CD8-positive, alpha-beta memory T cell (primary cell): Measurements from ENCODE around the gene DRC1. TPM values are rescaled to one million over a fixed set of nuclear protein-coding genes. Genes with fewer than 3 reads are reported as not detected.

Experiments used
- CTCF ChIA-PET: fragments of 350-600 bp; sonication (Branson Sonifier 250); formaldehyde crosslinking; loops from one replicate; lab custom pipeline; 2021; ENCODE audit warnings: antibody characterized with exemption; lab: Charles Lee
- POLR2A ChIA-PET: fragments of 350-600 bp; sonication (Branson Sonifier 250); formaldehyde crosslinking; loops from one replicate; lab custom pipeline; 2021; ENCODE audit warnings: antibody characterized with exemption; lab: Charles Lee
- DNase-seq, 5 donors: peaks; one replicate each; pipeline versions ENCODE4 v3.0.0 to v3.0.0-alpha.2; 2020 to 2022; ENCODE audit warnings: mixed read lengths in 1 of 5
- H3K27ac ChIP-seq: one replicate; pipeline ENCODE4 v1.7.0; 2013; ENCODE audit warnings: low read depth, mild to moderate bottlenecking, low read length, moderate library complexity
- H3K27me3 ChIP-seq: 2 replicates; pipeline ENCODE4 v1.7.0; 2013; ENCODE audit warnings: low read length, mild to moderate bottlenecking; ENCODE audit not compliant: insufficient read depth, poor library complexity, severe bottlenecking
- H3K36me3 ChIP-seq: 2 replicates; pipeline ENCODE4 v1.7.0; 2013; ENCODE audit warnings: mild to moderate bottlenecking, low read length, moderate library complexity; ENCODE audit not compliant: insufficient read depth
- H3K4me1 ChIP-seq: 2 replicates; pipeline ENCODE4 v1.7.0; 2013; ENCODE audit warnings: mild to moderate bottlenecking, low read length, moderate library complexity; ENCODE audit not compliant: insufficient read depth
- H3K4me3 ChIP-seq: 2 replicates; pipeline ENCODE4 v1.7.0; 2013; ENCODE audit warnings: mild to moderate bottlenecking, low read length
- H3K9me3 ChIP-seq: 2 replicates; pipeline ENCODE4 v1.7.0; 2013; ENCODE audit warnings: mild to moderate bottlenecking, low read length
- H3K27ac Mint-ChIP-seq, 8 donors: one replicate each; pipeline ENCODE4 v1.8.0; 2020 to 2021; ENCODE audit warnings: mixed read lengths in 8 of 8, mild to moderate bottlenecking in 6 of 8, inconsistent platforms in 3 of 8, moderate library complexity in 3 of 8
- H3K27me3 Mint-ChIP-seq, 2 donors: one replicate each; pipeline ENCODE4 v1.8.0; 2020 to 2021; ENCODE audit warnings: mixed read lengths in 2 of 2, mild to moderate bottlenecking in 1 of 2, moderate library complexity in 1 of 2
- H3K36me3 Mint-ChIP-seq, 3 donors: one replicate each; pipeline ENCODE4 v1.8.0; 2020 to 2021; ENCODE audit warnings: mixed read lengths in 3 of 3, inconsistent platforms in 1 of 3, mild to moderate bottlenecking in 1 of 3
- H3K4me1 Mint-ChIP-seq, 3 donors: one replicate each; pipeline ENCODE4 v1.8.0; 2020 to 2021; ENCODE audit warnings: mixed read lengths in 3 of 3, inconsistent platforms in 1 of 3, mild to moderate bottlenecking in 1 of 3
- H3K4me3 Mint-ChIP-seq, 7 donors: one replicate each; pipeline ENCODE4 v1.8.0; 2020 to 2021; ENCODE audit warnings: mixed read lengths in 7 of 7, mild to moderate bottlenecking in 6 of 7, moderate library complexity in 4 of 7, inconsistent platforms in 2 of 7
- H3K9me3 Mint-ChIP-seq, 5 donors: one replicate each; pipeline ENCODE4 v1.8.0; 2020 to 2022; ENCODE audit warnings: mixed read lengths in 5 of 5, mild to moderate bottlenecking in 3 of 5, moderate library complexity in 2 of 5, inconsistent platforms in 1 of 5
- polyA plus RNA-seq: library from polyadenylated mRNA; unstranded; fragments of 300-500 nt; fragmentation: Illumina TruSeq; gene quantifications from one replicate; pipeline ENCODE4 v1.2.3, GENCODE V29; 2021
- total RNA-seq, 2 experiments: library from RNA; stranded (reverse); gene quantifications; one replicate each; pipeline ENCODE4 v1.2.3, GENCODE V29; 2021

Gene DRC1
- total and polyA plus RNA-seq, 3 experiments from 2014 or later: not detected

- Mint-ChIP-seq H3K4me1 (peaks cover 4 to 11% (median 6%) of the 10 kb centered on the region in 3 donors), H3K27me3 (peaks cover 12 to 26% of the 10 kb centered on the region in 2 donors), H3K9me3 (no peaks in the 10 kb centered on the region), H3K36me3 (peaks cover 0 to 3% (median 3%) of the 10 kb centered on the region in 3 donors), H3K27ac (no peak overlapping the region), H3K4me3 (no peak overlapping the region)
- Histone ChIP-seq H3K4me1 (no peaks in the 10 kb centered on the region), H3K27me3 (peaks cover 3% of the 10 kb centered on the region), H3K27ac (no peak overlapping the region), H3K36me3 (no peaks in the 10 kb centered on the region), H3K4me3 (no peak overlapping the region), H3K9me3 (no peaks in the 10 kb centered on the region)
- CTCF ChIA-PET: no interaction called here
- no peak for DNase-seq
- POLR2A ChIA-PET: no interaction called here
These were observed 997 bp upstream of the DRC1 start for GRCh38 chr2:26400723-26401122.

DNA sequence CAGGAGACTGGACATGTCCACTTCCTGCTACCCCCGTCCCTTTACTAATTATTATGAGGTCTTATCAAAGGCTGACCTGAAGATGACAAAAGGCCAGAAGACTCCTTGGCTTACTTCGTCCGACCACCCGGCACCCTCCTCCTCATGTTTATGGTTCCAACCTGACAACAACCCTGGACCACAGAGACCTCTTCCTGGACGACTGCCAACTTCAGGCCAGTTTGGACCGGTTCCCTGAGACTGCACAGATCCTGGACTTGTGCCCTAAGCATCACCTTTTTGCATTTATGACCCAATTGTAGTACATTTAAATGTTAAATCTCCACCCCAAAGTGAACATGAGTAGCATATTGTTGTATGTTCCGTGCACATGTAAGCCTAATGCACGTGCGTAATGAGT is 5.8 kb downstream of the DRC1 start:
- ChIA-PET POLR2A (no interaction called here), CTCF (no interaction called here)
- H3K9me3 Mint-ChIP-seq: no peaks in the 10 kb centered on the region
- Histone ChIP-seq H3K27me3 (peaks cover 6% of the 10 kb centered on the region), H3K36me3 (no peaks in the 10 kb centered on the region), H3K9me3 (no peaks in the 10 kb centered on the region), H3K4me3 (no peak overlapping the region), H3K4me1 (no peaks in the 10 kb centered on the region), H3K27ac (no peak overlapping the region)
- H3K27me3 Mint-ChIP-seq: peaks cover 22 to 30% of the 10 kb centered on the region in 2 donors
- no peak overlapping the region for H3K4me3 Mint-ChIP-seq
- DNase-seq: no peak
- no peak overlapping the region for H3K27ac Mint-ChIP-seq
- H3K4me1 Mint-ChIP-seq: peaks cover 8 to 10% (median 9%) of the 10 kb centered on the region in 3 donors
- H3K36me3 Mint-ChIP-seq: peaks cover 0 to 6% (median 0%) of the 10 kb centered on the region in 3 donors

GRCh38 chr2:26409785-26410184 is 8.1 kb downstream of the DRC1 start:
- peaks cover 4% of the 10 kb centered on the region for H3K27me3 ChIP-seq
- no peaks in the 10 kb centered on the region for H3K4me1 ChIP-seq
- no peak for DNase-seq
- no peaks in the 10 kb centered on the region for H3K9me3 Mint-ChIP-seq
- peaks cover 8 to 10% (median 9%) of the 10 kb centered on the region in 3 donors for H3K4me1 Mint-ChIP-seq
- H3K4me3 ChIP-seq: no peak overlapping the region
- no peak overlapping the region for H3K4me3 Mint-ChIP-seq
- H3K27ac Mint-ChIP-seq: no peak overlapping the region
- no peaks in the 10 kb centered on the region for H3K36me3 ChIP-seq
- H3K27me3 Mint-ChIP-seq: peaks cover 17 to 18% of the 10 kb centered on the region in 2 donors
- ChIA-PET POLR2A (no interaction called here), CTCF (no interaction called here)
- H3K9me3 ChIP-seq: no peaks in the 10 kb centered on the region
- peaks cover 0 to 6% (median 0%) of the 10 kb centered on the region in 3 donors for H3K36me3 Mint-ChIP-seq
- no peak overlapping the region for H3K27ac ChIP-seq

GRCh38 chr2:26410764-26411243 is 9.1 kb downstream of the DRC1 start:
- POLR2A ChIA-PET: no interaction called here
- no peaks in the 10 kb centered on the region for H3K36me3 ChIP-seq
- CTCF ChIA-PET: interaction anchor here (1.4 kb wide), 1 partner anchor 13 kb away, joined by 4 read pairs; no protein-coding TSS in a partner anchor
- no peak overlapping the region for H3K4me3 Mint-ChIP-seq
- no peaks in the 10 kb centered on the region for H3K9me3 ChIP-seq
- H3K9me3 Mint-ChIP-seq: no peaks in the 10 kb centered on the region
- H3K27me3 Mint-ChIP-seq: peaks cover 12 to 17% of the 10 kb centered on the region in 2 donors
- H3K27me3 ChIP-seq: peaks cover 4% of the 10 kb centered on the region
- H3K27ac ChIP-seq: peak overlapping the region; percentile 82
- H3K4me3 ChIP-seq: no peak overlapping the region
- peaks cover 8 to 10% (median 9%) of the 10 kb centered on the region in 3 donors for H3K4me1 Mint-ChIP-seq
- DNase-seq: no peak
- H3K36me3 Mint-ChIP-seq: peaks cover 0 to 6% (median 0%) of the 10 kb centered on the region in 3 donors
- no peaks in the 10 kb centered on the region for H3K4me1 ChIP-seq
- H3K27ac Mint-ChIP-seq: peak overlapping the region in 1 of 8 donors; percentile 8

DNA sequence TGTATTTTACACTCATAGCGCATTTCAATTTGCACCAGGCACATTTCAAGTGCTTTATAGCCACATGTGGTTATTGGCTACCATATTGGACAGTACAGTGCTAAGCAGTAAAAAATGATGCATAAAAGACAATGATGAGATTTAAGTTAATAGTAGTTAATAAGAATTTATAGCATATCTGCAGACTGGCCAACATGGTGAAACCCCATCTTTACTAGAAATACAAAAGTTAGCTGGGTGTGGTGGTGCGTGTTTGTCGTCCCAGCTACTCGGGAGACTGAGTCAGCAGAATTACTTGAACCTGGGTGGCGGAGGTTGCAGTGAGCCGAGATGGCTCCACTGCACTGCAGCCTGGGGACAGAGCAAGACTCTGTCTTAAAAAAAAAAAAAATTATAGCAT is 9.7 kb downstream of the DRC1 start:
- no peaks in the 10 kb centered on the region for H3K9me3 ChIP-seq
- peaks cover 12 to 15% of the 10 kb centered on the region in 2 donors for H3K27me3 Mint-ChIP-seq
- ChIA-PET POLR2A (no interaction called here), CTCF (interaction anchor here (1.4 kb wide), 1 partner anchor 13 kb away, joined by 4 read pairs; no protein-coding TSS in a partner anchor)
- H3K36me3 ChIP-seq: no peaks in the 10 kb centered on the region
- H3K27ac Mint-ChIP-seq: no peak overlapping the region
- peak overlapping the region in 5 of 7 donors; percentile 19 to 83 (median 63) for H3K4me3 Mint-ChIP-seq
- no peak for DNase-seq
- H3K27me3 ChIP-seq: peaks cover 4% of the 10 kb centered on the region
- peaks cover 0 to 6% (median 0%) of the 10 kb centered on the region in 3 donors for H3K36me3 Mint-ChIP-seq
- peaks cover 8 to 10% (median 9%) of the 10 kb centered on the region in 3 donors for H3K4me1 Mint-ChIP-seq
- no peaks in the 10 kb centered on the region for H3K4me1 ChIP-seq
- no peaks in the 10 kb centered on the region for H3K9me3 Mint-ChIP-seq
- H3K27ac ChIP-seq: peak overlapping the region; percentile 82
- H3K4me3 ChIP-seq: no peak overlapping the region

GRCh38 chr2:26412091-26412673 is 10.5 kb downstream of the DRC1 start:
- ChIA-PET POLR2A (no interaction called here), CTCF (no interaction called here)
- peak overlapping the region in 3 of 8 donors; percentile 9 to 19 (median 17) for H3K27ac Mint-ChIP-seq
- H3K4me3 Mint-ChIP-seq: peak overlapping the region; percentile 44 to 83 (median 63)
- H3K4me1 ChIP-seq: no peaks in the 10 kb centered on the region
- peaks cover 4% of the 10 kb centered on the region for H3K27me3 ChIP-seq
- H3K9me3 Mint-ChIP-seq: no peaks in the 10 kb centered on the region
- DNase-seq: no peak
- peaks cover 0 to 6% (median 0%) of the 10 kb centered on the region in 3 donors for H3K36me3 Mint-ChIP-seq
- peaks cover 8 to 10% (median 9%) of the 10 kb centered on the region in 3 donors for H3K4me1 Mint-ChIP-seq
- H3K9me3 ChIP-seq: no peaks in the 10 kb centered on the region
- H3K4me3 ChIP-seq: no peak overlapping the region
- H3K36me3 ChIP-seq: no peaks in the 10 kb centered on the region
- peak overlapping the region; percentile 82 for H3K27ac ChIP-seq
- peaks cover 12 to 13% of the 10 kb centered on the region in 2 donors for H3K27me3 Mint-ChIP-seq

- Mint-ChIP-seq H3K27me3 (peaks cover 3 to 9% of the 10 kb centered on the region in 2 donors), H3K4me3 (no peak overlapping the region), H3K27ac (no peak overlapping the region), H3K9me3 (no peaks in the 10 kb centered on the region), H3K4me1 (peaks cover 8 to 10% (median 9%) of the 10 kb centered on the region in 3 donors), H3K36me3 (no peaks in the 10 kb centered on the region)
- ChIA-PET POLR2A (no interaction called here), CTCF (no interaction called here)
- no peaks in the 10 kb centered on the region for H3K9me3 ChIP-seq
- no peak overlapping the region for H3K4me3 ChIP-seq
- H3K4me1 ChIP-seq: no peaks in the 10 kb centered on the region
- H3K27me3 ChIP-seq: no peaks in the 10 kb centered on the region
- H3K27ac ChIP-seq: no peak overlapping the region
- no peak for DNase-seq
- H3K36me3 ChIP-seq: no peaks in the 10 kb centered on the region
These were observed 12.6 kb downstream of the DRC1 start for GRCh38 chr2:26414311-26414710.

- H3K4me3 ChIP-seq: no peak overlapping the region
- no peak overlapping the region for H3K4me3 Mint-ChIP-seq
- H3K27me3 Mint-ChIP-seq: peaks cover 0 to 15% of the 10 kb centered on the region in 2 donors
- no peaks in the 10 kb centered on the region for H3K36me3 Mint-ChIP-seq
- H3K4me1 ChIP-seq: no peaks in the 10 kb centered on the region
- no peaks in the 10 kb centered on the region for H3K9me3 ChIP-seq
- no peaks in the 10 kb centered on the region for H3K36me3 ChIP-seq
- ChIA-PET POLR2A (no interaction called here), CTCF (no interaction called here)
- H3K27ac ChIP-seq: no peak overlapping the region
- H3K4me1 Mint-ChIP-seq: no peaks in the 10 kb centered on the region
- no peak for DNase-seq
- no peak overlapping the region for H3K27ac Mint-ChIP-seq
- H3K27me3 ChIP-seq: no peaks in the 10 kb centered on the region
- H3K9me3 Mint-ChIP-seq: no peaks in the 10 kb centered on the region
These were observed 20.2 kb downstream of the DRC1 start for GRCh38 chr2:26421961-26422360.
